ENCODE results near the gene KCNG2.

KCNG2 gene

GRCh38 chr18:79944126-79944731, 146.5 kb downstream of the KCNG2 start:
- peak in 1 of 2 donors; percentile 20 for DNase-seq

GRCh38 chr18:79944746-79945117, 147.0 kb downstream of the KCNG2 start:
- no peak for DNase-seq

- no peak for DNase-seq
Observed at GRCh38 chr18:79945118-79946042, 147.6 kb downstream of the KCNG2 start.

GRCh38 chr18:79947054-79947755, 149.5 kb downstream of the KCNG2 start:
- DNase-seq, result no peak

GRCh38 chr18:79947881-79948610, 150.3 kb downstream of the KCNG2 start:
- DNase-seq, result no peak

GRCh38 chr18:79948719-79949411, 151.1 kb downstream of the KCNG2 start:
- DNase-seq, result no peak
